PFSK-1 (cell line): ENCODE data around the gene FAM83D.

Experiments used
- FOXP2 ChIP-seq: optimal IDR thresholded peaks from 2 replicates; pipeline ENCODE3; 2011; ENCODE audit warnings: borderline replicate concordance, control low read depth, inconsistent platforms; ENCODE audit not compliant: insufficient read depth; ENCODE audit errors: extremely low read length, extremely low read depth
- POLR2AphosphoS5 ChIP-seq: IDR thresholded peaks from 2 replicates; pipeline ENCODE4 v1.6.1; 2012; ENCODE audit warnings: low read depth, mild to moderate bottlenecking, control low read depth, low read length, moderate library complexity
- REST ChIP-seq, 2 experiments: IDR thresholded peaks; 2 replicates each; pipeline versions ENCODE4 v1.6.1 to v1.8.0; 2011 to 2012; ENCODE audit warnings: low read depth in 2 of 2, low read length in 2 of 2, control low read depth in 1 of 2, inconsistent platforms in 1 of 2, mild to moderate bottlenecking in 1 of 2, moderate library complexity in 1 of 2; ENCODE audit not compliant: insufficient read depth in 1 of 2
- SIN3A ChIP-seq: IDR thresholded peaks from 2 replicates; pipeline ENCODE4 v1.6.1; 2012; ENCODE audit warnings: mild to moderate bottlenecking, low read length, moderate library complexity, borderline replicate concordance; ENCODE audit not compliant: insufficient read depth
- TAF1 ChIP-seq: IDR thresholded peaks from 2 replicates; pipeline ENCODE4 v1.6.1; 2012; ENCODE audit warnings: low read length, control low read depth, borderline replicate concordance; ENCODE audit not compliant: insufficient read depth

Gene FAM83D

DNA sequence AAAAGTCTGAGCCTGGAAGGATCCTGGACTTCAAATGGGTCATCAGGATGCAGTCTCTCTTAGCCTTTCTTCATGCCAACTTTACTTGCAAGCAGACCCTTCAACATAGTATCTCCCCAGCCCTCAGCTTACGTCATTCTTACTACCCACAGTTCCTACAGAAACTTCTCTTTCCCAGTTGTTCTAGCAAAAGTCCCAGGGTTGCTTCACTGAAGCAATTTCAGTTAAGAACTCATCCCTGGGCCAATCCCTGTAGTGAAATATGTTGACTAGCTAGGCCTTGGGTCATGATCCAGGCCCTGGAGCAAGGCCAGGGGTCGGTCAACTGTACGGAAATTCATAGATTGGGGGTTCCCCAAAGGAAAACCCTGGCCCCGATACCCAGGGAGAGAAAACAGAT is 8.6 kb upstream of the FAM83D start:
- TF ChIP-seq POLR2AphosphoS5 (no peak), REST (IDR thresholded peaks at IDR 0.05; ENCODE audit: insufficient read depth in 1 of 2, low read depth in 2 of 2, low read length in 2 of 2) (no peak)

- no peak for TF ChIP-seq TAF1
- no peak for TF ChIP-seq FOXP2
- no peak for TF ChIP-seq REST (IDR thresholded peaks at IDR 0.05; ENCODE audit: insufficient read depth in 1 of 2, low read depth in 2 of 2, low read length in 2 of 2)
- TF ChIP-seq POLR2AphosphoS5, result no peak
- TF ChIP-seq SIN3A, result no peak
These were observed 8.0 kb upstream of the FAM83D start for GRCh38 chr20:38918172-38918571.

GRCh38 chr20:38919683-38920082 is 6.5 kb upstream of the FAM83D start:
- TF ChIP-seq FOXP2, result no peak
- no peak for TF ChIP-seq SIN3A
- no peak for TF ChIP-seq REST (IDR thresholded peaks at IDR 0.05; ENCODE audit: insufficient read depth in 1 of 2, low read depth in 2 of 2, low read length in 2 of 2)
- no peak for TF ChIP-seq POLR2AphosphoS5
- TF ChIP-seq TAF1, result no peak

- TF ChIP-seq REST (IDR thresholded peaks at IDR 0.05; ENCODE audit: insufficient read depth in 1 of 2, low read depth in 2 of 2, low read length in 2 of 2) (no peak), POLR2AphosphoS5 (no peak), TAF1 (no peak), SIN3A (no peak), FOXP2 (no peak)
These were observed 5.8 kb upstream of the FAM83D start for GRCh38 chr20:38920411-38920810.

DNA sequence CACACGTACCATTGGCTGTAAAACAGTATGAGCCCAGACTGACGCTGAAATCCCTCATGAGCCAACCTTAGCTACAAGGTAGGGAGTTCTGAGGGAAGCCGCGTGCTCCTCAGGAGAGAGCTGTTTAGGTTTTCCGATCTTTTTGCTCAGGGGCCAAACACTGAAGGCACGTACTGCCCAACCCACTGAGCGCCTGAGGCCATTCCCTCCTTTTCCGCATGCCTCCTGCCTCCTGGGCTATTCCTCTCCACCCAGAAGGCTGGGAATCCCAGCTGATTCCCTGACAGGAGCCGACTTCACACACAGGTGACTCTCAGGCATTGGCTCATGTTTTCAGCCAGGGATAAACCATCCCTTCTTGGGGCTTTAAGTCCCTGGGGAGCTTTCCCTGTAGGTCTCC is 5.4 kb upstream of the FAM83D start:
- no peak for TF ChIP-seq FOXP2
- no peak for TF ChIP-seq POLR2AphosphoS5
- TF ChIP-seq SIN3A, result no peak
- no peak for TF ChIP-seq TAF1
- TF ChIP-seq REST (IDR thresholded peaks at IDR 0.05; ENCODE audit: insufficient read depth in 1 of 2, low read depth in 2 of 2, low read length in 2 of 2), result no peak
